ENCODE results near the gene FAM50A.

DNA sequence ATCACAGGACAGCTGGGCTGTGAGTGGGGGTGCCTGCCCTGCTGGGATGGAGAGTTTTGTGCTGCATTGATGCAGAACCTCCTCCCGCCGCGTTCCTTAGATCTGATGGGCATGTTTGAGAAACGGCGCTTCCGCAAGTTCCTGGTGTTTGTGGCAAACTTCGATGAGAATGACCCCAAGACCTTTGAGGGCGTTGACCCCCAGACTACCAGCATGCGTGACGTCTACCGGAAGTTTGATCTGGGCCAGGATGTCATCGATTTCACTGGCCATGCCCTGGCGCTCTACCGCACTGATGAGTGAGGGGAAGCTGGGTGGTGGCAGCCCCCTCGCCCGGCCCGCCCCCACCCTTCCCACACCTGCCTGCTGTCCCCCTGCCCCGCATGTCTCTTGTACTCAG is 4.1 kb upstream of the FAM50A start:
- TF ChIP-seq GATA3 (IDR thresholded peaks at IDR 0.05; ENCODE audit: low read depth, low read length) (no peak), GATA2 (IDR thresholded peaks at IDR 0.05; ENCODE audit: low read depth, low read length) (no peak)

Data from SH-SY5Y (cell line).